Measurements from ENCODE around the gene NCAM2.

DNA sequence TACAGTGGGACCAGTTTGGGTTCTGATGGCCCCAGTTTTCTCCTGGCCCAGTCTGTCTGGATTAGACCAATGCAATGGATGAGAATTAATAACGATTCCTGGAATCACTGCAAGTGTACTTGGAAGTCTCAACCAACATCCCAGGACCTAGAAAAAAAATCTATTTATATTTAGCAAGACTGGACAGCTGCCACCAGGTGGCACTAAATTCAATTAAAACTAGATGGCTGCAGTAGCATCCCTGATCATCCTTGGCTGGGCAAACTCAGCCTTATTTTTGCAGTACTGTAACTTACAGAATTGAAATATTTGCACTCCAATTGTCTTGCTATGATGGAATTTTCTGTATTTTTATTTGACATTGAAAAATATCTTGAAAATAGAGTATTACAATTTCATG is 165.7 kb downstream of the NCAM2 start:
- no peak for TF ChIP-seq POLR2AphosphoS5 (IDR thresholded peaks at IDR 0.05; ENCODE audit: insufficient read depth, low read depth, low read length)
- TF ChIP-seq, protein P1, sequence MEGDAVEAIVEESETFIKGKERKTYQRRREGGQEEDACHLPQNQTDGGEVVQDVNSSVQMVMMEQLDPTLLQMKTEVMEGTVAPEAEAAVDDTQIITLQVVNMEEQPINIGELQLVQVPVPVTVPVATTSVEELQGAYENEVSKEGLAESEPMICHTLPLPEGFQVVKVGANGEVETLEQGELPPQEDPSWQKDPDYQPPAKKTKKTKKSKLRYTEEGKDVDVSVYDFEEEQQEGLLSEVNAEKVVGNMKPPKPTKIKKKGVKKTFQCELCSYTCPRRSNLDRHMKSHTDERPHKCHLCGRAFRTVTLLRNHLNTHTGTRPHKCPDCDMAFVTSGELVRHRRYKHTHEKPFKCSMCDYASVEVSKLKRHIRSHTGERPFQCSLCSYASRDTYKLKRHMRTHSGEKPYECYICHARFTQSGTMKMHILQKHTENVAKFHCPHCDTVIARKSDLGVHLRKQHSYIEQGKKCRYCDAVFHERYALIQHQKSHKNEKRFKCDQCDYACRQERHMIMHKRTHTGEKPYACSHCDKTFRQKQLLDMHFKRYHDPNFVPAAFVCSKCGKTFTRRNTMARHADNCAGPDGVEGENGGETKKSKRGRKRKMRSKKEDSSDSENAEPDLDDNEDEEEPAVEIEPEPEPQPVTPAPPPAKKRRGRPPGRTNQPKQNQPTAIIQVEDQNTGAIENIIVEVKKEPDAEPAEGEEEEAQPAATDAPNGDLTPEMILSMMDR (IDR thresholded peaks at IDR 0.05; ENCODE audit: extremely low read depth in 1 of 2, insufficient read depth in 1 of 2, low read depth in 1 of 2, low read length in 2 of 2) = peak; percentile 44
- no peak for TF ChIP-seq MYC (IDR thresholded peaks at IDR 0.05; ENCODE audit: low read depth, low read length)
- no peak for TF ChIP-seq EZH2 (IDR thresholded peaks at IDR 0.05; ENCODE audit: borderline replicate concordance, low read depth, low read length, severe bottlenecking)
- no peak for TF ChIP-seq POLR2A (IDR thresholded peaks at IDR 0.05; ENCODE audit: low read depth, low read length)
- TF ChIP-seq, protein P2, sequence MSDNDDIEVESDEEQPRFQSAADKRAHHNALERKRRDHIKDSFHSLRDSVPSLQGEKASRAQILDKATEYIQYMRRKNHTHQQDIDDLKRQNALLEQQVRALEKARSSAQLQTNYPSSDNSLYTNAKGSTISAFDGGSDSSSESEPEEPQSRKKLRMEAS (IDR thresholded peaks at IDR 0.05; ENCODE audit: insufficient read depth, insufficient read length) = no peak
- TF ChIP-seq JUN (IDR thresholded peaks at IDR 0.05; ENCODE audit: borderline replicate concordance, insufficient read depth, insufficient read length, low read depth) = no peak
